Bronchial epithelial cell (primary cell): ENCODE measurements around the gene MGME1. TPM values are rescaled to one million over a fixed set of nuclear protein-coding genes. Genes with fewer than 3 reads are reported as not detected.

Experiments used
- DNase-seq: peaks from one replicate; pipeline ENCODE4 v3.0.0-alpha.2; 2010; ENCODE audit warnings: low read depth
- FAIRE-seq: peaks from 2 replicates; lab custom pipeline; 2011; peaks lifted over from hg19 to GRCh38; lab: Jason Lieb, UNC
- H3K27me3 ChIP-seq: 2 replicates; pipeline ENCODE4 v1.5.1; 2011; ENCODE audit warnings: low read length; ENCODE audit not compliant: control insufficient read depth, insufficient read depth
- H3K36me3 ChIP-seq: 2 replicates; pipeline ENCODE4 v1.5.1; 2011; ENCODE audit warnings: low read length; ENCODE audit not compliant: control insufficient read depth, insufficient read depth
- H3K4me3 ChIP-seq: 2 replicates; pipeline ENCODE4 v1.5.1; 2011; ENCODE audit warnings: mild to moderate bottlenecking, low read depth, low read length, control low read depth
- CTCF ChIP-seq: IDR thresholded peaks from 2 replicates; pipeline ENCODE4 v1.5.1; 2011; ENCODE audit warnings: mild to moderate bottlenecking, moderate library complexity, low read length, control low read depth, inconsistent platforms; ENCODE audit not compliant: insufficient read depth, severe bottlenecking
- total RNA-seq: library from RNA; depleted of rRNA; stranded (reverse); fragments of >200 nt; gene quantifications from 2 replicates; pipeline ENCODE4 v1.2.1, GENCODE V29; 2014

The MGME1 gene
- total RNA-seq, 1 donor from 2014 or later = 10.3 TPM

DNA sequence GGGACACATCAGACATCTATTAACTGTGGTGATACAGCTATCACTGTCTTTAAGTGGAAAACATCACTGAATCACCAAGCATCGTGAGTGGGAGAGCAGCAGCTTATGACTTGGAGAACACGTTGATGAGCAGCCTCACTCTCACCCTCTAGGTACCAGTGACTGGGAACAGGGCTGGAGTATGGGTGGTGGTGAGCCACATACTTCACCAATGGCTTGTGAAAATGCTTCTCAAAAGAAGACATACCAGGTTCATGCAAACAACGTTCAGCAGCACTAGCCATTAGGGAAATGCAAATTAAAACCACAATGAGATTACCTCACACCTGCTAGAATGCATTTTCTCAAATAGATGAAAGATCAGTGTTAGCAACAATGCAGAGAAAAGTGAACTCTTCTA, 25.5 kb upstream of the MGME1 start:
- no peaks in the 10 kb centered on the region for H3K27me3 ChIP-seq
- no peak for TF ChIP-seq CTCF
- FAIRE-seq = no peak
- no peak for DNase-seq
- H3K4me3 ChIP-seq = no peak overlapping the region
- peaks cover 16% of the 10 kb centered on the region for H3K36me3 ChIP-seq

DNA sequence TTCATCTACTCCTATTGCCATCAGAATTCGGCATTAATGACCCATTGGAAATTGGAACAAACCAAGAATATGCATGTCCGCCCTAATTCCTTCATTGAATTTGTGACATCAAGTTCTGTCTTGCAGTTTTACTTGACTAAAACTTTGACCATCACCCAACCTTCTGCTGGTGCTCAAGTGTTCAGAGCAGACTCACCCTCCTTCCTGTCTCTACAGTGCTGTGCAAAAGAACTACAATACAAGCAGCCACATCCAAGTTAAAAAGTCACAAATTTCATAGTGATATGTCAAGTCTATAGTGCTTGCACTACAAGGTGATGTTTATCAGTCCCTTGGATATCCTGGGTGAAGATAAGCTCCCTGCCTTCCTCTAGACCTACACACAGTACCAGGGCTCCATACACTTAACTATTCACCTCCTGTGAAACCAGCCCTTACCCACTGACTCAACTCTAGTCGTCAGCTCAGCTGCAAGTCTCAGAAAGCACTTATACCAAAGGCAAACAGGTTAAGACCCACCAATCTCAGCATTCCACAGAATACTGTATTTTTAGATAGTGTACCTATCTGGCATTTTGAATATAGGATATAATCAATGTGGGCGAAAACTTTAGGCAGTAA, 23.9 kb upstream of the MGME1 start:
- DNase-seq (no peak), FAIRE-seq (no peak)
- no peak overlapping the region for H3K4me3 ChIP-seq
- no peaks in the 10 kb centered on the region for H3K27me3 ChIP-seq
- TF ChIP-seq CTCF = no peak
- H3K36me3 ChIP-seq = peaks cover 23% of the 10 kb centered on the region

GRCh38 chr20:17946040-17946439, 22.8 kb upstream of the MGME1 start:
- FAIRE-seq (no peak), DNase-seq (no peak)
- peaks cover 30% of the 10 kb centered on the region for H3K36me3 ChIP-seq
- no peak overlapping the region for H3K4me3 ChIP-seq
- no peak for TF ChIP-seq CTCF
- H3K27me3 ChIP-seq = no peaks in the 10 kb centered on the region

DNA sequence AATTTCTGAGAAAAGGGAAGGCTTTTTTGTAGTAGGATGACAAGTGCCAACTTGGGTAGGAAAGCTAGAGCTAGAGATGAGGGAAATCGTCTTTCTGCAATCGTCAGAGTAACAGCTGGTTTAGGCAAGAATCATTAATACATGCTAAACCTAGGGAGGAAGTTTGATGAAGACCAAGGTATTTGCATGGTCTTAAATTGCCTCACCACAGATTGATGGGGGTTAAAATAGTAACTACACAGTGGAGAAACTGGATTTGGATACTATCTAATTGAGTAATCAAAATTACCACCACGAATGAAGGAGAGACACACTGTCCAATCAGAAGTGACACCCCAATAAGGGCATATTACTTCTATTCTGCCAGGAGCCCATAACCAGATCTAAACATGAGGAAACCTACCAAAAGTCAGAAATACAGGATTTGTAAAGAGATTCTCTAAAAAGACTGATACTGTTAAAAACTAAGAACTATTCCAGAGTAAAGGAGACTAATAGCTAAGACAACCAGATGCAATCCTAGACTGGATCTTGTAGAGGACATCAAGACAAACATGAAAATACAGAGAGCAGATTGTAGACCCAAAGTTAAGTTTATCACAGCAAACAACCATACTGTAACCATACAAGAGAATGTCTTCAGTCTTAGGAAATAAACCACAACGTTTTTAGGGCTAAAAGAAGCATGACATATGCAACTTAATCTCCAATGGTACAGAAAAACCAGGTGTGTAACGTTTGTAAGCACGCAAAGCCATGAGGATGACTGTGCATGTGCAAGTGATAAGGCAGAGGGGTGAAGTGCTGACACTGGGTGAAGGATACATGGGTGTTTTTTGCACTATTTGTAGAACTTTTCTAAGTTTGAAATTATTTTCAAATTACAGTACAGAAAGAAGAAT, 22.0 kb upstream of the MGME1 start:
- no peak overlapping the region for H3K4me3 ChIP-seq
- FAIRE-seq = no peak
- H3K27me3 ChIP-seq = no peaks in the 10 kb centered on the region

GRCh38 chr20:17947474-17947815, 21.4 kb upstream of the MGME1 start:
- no peak for DNase-seq
- Histone ChIP-seq H3K4me3 (no peak overlapping the region), H3K36me3 (peaks cover 28% of the 10 kb centered on the region), H3K27me3 (no peaks in the 10 kb centered on the region)
- FAIRE-seq = no peak
- no peak for TF ChIP-seq CTCF

More for the DNA sequence above, 22.0 kb upstream of the MGME1 start:
- no peak for DNase-seq
- TF ChIP-seq CTCF = no peak
- H3K36me3 ChIP-seq = peaks cover 30% of the 10 kb centered on the region
